Gastroesophageal sphincter (tissue), 3 donors: ENCODE results near the gene ADRA2C.

Experiments used
- CTCF ChIP-seq, 4 experiments: fragments of 200-600 bp in 2 of 4; fragments of 450-650 bp in 2 of 4; sonication (generic) in 1 of 4; IDR thresholded peaks; one replicate each; pipeline ENCODE4 v1.5.1; 2017 to 2019; ENCODE audit warnings: antibody characterized with exemption in 4 of 4, mild to moderate bottlenecking in 2 of 4, moderate library complexity in 2 of 4
- POLR2AphosphoS5 ChIP-seq: sonication (generic); formaldehyde crosslinking; IDR thresholded peaks from one replicate; pipeline ENCODE4 v1.6.1; 2017; ENCODE audit warnings: antibody characterized with exemption

- TF ChIP-seq CTCF (IDR thresholded peaks at IDR 0.05) (no peak), POLR2AphosphoS5 (no peak)
Observed at GRCh38 chr4:3723232-3723642, 42.9 kb upstream of the ADRA2C start.
